22Rv1 (cell line): ENCODE data around the gene TAL2.

Experiments used
- ZFX ChIP-seq: fragments of 450-650 bp; IDR thresholded peaks from 2 replicates; pipeline ENCODE4 v1.6.1; 2017; ENCODE audit warnings: antibody characterized with exemption, borderline replicate concordance
- TF ChIP-seq, protein P1 (sequence below): fragments of 450-650 bp; IDR thresholded peaks from 2 replicates; pipeline ENCODE4 v1.5.1; 2017; ENCODE audit warnings: mild to moderate bottlenecking

- TF ChIP-seq, protein P1, sequence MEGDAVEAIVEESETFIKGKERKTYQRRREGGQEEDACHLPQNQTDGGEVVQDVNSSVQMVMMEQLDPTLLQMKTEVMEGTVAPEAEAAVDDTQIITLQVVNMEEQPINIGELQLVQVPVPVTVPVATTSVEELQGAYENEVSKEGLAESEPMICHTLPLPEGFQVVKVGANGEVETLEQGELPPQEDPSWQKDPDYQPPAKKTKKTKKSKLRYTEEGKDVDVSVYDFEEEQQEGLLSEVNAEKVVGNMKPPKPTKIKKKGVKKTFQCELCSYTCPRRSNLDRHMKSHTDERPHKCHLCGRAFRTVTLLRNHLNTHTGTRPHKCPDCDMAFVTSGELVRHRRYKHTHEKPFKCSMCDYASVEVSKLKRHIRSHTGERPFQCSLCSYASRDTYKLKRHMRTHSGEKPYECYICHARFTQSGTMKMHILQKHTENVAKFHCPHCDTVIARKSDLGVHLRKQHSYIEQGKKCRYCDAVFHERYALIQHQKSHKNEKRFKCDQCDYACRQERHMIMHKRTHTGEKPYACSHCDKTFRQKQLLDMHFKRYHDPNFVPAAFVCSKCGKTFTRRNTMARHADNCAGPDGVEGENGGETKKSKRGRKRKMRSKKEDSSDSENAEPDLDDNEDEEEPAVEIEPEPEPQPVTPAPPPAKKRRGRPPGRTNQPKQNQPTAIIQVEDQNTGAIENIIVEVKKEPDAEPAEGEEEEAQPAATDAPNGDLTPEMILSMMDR, result no peak
- no peak for TF ChIP-seq ZFX
Observed at GRCh38 chr9:105710638-105711037, 48.4 kb downstream of the TAL2 start.
